Kidney tubule cell (primary cell): ENCODE results near the gene CCDC171.
A peak's percentile ranks its signal among the peaks of the same experiment; 100 is the strongest.

Experiments used
- DNase-seq: peaks from one replicate; pipeline ENCODE4 v3.0.0-alpha.2; 2018; ENCODE audit warnings: low spot score

CCDC171 gene

DNA sequence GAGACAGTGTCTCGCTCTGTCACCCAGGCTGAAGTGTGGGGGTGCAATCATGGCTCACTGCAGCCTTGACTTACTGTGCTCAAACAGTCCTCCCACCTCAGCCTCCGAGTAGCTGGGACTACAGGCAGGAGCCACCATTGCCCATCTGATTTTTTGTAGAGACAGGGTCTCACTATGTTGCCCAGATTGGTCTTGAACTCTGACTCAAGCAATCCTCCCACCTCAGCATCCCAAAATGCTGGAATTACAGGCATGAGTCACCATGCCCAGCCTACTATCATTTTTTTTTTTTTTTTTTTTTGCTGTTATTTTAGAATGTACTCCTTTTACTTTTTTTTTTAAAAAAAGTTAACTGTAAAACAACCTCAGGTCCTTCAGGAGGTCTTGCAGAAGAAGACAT, 449.0 kb downstream of the CCDC171 start:
- peak; percentile 20 for DNase-seq

DNA sequence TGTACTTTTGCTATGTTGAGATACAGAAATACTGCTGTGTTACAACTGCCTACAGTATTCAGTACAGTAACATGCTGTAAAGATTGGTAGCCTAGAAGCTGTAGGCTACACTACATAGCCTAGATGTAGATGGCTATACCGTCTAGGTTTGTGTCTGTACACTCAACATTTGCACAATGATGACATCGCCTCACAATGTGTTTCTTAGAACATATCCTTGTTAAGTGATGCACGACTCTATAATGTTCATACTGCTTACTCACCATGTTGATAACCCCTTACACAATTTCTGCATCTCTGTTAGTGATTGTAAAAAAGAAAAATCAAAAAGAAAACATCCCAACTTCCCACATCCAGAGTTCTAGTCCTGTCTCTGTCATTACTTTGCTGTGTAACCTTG, 450.0 kb downstream of the CCDC171 start:
- DNase-seq, result peak; percentile 62

DNA sequence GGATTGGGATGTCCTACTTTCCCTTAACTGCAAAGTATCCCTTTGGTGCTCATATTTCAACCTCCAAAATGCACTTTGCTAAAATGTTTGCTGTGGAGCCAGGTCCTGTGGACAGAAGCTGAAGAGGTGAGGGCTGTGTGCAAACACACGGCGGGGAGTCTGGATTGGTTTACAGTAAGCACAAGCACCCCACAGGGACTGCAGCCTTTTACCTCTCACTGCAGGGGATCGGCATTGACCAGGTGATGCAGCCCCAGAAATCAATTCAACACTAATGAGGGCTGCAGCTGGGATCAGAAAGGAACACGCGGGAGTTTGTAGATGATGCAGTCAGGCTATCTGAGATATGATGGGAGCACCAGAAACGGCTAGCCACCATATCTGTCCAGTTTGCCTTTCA, 450.9 kb downstream of the CCDC171 start:
- DNase-seq, result no peak

DNA sequence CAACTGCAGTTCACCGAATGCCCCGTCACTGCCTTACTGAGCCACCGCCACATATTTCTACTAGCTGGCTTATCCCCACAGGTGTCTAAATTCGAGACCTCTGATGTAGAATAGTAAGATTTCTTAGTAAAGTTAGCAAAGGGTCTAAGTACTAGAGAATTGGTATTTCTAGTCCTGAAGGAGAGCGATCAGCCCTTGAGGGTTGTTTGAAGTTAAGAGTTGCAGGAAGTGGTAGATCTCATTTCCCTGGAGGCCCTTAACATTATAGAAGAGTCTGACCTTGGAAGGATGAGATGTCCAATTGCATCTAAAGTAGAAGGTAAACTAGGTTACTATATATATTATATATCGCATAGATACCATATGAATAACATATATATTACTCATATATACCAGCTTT, 451.8 kb downstream of the CCDC171 start:
- no peak for DNase-seq

DNA sequence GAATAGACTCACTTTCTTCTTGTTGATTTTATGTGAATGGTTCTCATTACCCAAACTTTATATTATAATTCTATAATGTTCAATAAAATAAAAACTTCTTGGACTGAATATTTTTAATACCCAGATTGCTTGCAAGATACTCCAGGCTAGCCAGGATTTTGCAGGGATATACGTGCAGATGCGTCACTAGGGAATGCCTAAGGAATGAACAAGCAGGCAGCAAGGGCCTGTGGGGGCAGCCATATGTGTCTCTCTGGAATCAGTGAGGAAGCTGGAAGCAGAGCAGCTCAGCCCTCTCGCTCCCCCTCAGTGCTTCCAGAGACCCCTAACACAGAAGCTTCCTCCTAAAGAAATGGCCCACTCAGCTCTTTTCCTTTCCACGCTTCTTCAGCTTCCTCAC, 457.4 kb downstream of the CCDC171 start:
- DNase-seq, result no peak

DNA sequence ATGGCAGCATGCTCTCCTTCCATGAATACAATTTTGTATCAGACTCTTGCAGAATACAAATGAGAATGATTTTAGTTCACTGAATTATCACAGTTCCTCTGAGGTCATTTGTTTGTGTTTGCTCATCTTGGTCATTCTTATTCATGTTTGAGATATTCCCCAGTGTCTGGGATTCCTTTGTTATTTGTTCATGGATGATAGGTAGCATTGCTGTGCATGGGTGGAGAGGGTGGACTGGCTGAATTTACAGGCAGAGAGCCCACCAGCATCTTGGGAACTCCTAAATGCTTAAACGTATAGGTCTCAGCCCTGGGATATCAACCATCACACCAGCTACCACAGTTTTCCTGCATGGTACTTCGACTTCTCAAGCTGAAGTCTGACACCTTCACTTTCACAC, 459.8 kb downstream of the CCDC171 start:
- peak; percentile 83 for DNase-seq

DNA sequence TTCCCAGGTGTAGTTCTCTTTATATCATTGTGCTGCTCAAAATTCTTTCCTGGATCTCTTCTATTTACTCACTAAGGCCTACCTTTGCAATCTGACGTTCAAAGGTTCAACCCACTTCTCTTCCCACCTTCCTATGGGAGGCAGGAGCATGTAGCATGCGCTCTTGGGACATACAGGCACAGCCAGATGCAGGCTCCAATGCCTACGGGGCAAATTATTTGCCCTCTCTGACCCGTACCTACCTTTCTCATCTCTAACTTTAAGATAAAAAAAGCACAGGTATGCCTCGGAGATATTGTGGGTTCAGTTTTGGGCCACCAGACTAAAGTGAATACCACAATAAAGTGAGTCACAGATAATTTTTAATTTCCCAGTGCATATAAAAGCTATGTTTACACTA, 460.5 kb downstream of the CCDC171 start:
- no peak for DNase-seq

DNA sequence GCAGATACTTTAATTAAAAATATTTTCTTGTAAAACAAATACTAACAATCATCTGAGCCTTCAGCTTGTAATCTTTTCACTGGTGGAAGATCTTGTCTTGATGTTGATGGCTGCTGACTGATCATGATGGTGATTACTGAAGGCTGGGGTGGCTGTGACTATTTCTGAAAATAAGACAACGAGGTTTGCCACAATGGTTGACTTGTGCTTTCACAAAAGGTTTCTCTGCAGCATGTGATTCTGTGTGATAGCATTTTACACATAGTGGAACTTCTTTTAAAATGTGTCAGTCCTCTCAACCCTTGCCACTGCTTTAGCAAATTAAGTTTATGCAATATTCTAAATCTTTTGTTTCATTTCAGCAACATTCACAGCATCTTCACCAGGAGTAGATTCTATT, 461.0 kb downstream of the CCDC171 start:
- DNase-seq, result no peak

DNA sequence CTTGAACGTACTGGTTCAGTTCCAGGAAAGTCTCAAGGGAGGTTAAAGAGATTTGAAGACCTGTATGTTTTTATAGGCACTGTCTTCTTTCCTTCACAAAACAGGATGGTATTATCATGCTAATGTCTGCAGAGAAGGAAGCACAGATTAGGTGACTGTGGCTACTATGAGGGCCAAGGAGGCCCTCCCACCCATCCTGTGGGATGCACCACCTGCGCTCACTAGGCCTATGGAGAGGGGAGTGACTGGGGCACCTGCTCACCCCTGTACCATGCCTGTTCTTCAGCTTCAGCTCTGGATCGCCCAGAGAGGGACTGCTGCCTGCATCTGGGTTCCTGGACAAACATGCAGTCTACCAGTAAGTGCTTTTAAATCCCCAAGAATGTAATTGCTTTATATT, 469.4 kb downstream of the CCDC171 start:
- no peak for DNase-seq

DNA sequence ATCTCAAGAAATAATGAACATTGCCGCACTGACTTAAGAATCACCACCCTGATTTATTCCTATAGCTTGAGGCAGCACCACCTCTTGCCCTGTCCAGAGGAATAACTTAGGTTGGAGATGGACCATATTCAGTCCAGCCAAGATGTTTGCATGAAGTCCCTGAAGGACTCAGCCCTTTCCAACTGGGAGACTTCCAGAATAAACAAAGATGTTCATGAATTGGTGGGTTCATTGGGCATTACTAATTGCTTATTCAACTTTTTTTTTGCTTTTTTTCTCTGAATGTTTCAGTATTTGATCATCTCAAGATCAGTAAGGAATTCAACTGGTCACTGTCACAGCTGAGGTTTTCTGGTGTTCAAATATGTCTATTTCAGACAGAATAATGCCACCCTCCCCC, 470.6 kb downstream of the CCDC171 start:
- DNase-seq, result peak; percentile 72
